Right lobe of liver (tissue), 4 donors: ENCODE data around the gene LIMCH1.

Source experiments
- CTCF ChIP-seq, 4 donors: fragments of 200-600 bp in 3 of 4; fragments of 450-650 bp in 1 of 4; IDR thresholded peaks; one replicate each; pipeline versions ENCODE4 v1.5.1 to v1.8.0; 2016 to 2022; ENCODE audit warnings: antibody characterized with exemption in 4 of 4, mild to moderate bottlenecking in 2 of 4
- POLR2A ChIP-seq: fragments of 450-650 bp; IDR thresholded peaks from one replicate; pipeline ENCODE4 v1.6.1; 2017; ENCODE audit warnings: antibody characterized with exemption, mild to moderate bottlenecking
- donor health status: DM: no; HTN: no; CAD: no.
- donor health status: DM: no; HTN: no; CAD: no.
- donor health status: DM: no; HTN: yes; CAD: no.

GRCh38 chr4:41579526-41579925 lies 41.6 kb downstream of the LIMCH1 start:
- no peak for TF ChIP-seq CTCF (IDR thresholded peaks at IDR 0.05)
- no peak for TF ChIP-seq POLR2A
